ENCODE data around the gene CFAP58. TPM values are rescaled to one million over a fixed set of nuclear protein-coding genes. Genes with fewer than 3 reads are reported as not detected.

Gene CFAP58
- total and polyA plus RNA-seq, 2 of the 13 experiments (the other 11 are each of a cell fraction or from before 2014, with no cell fraction given) = 0.03 TPM; not detected in 1

- TF ChIP-seq MXD3 (CRISPR knock-in tag; IDR thresholded peaks at IDR 0.05) (no peak), NONO (IDR thresholded peaks at IDR 0.05) (no peak), NONO (CRISPR knock-in tag; conservative IDR thresholded peaks at IDR 0.05) (no peak), ZNF746 (CRISPR knock-in tag; IDR thresholded peaks at IDR 0.05) (no peak; the same call in 1 of the 2 replicates), SRY (CRISPR knock-in tag; IDR thresholded peaks at IDR 0.05) (no peak), ZNF777 (CRISPR knock-in tag; IDR thresholded peaks at IDR 0.05) (peak; percentile 55; the same call in 1 of the 2 replicates), ZNF143 (CRISPR knock-in tag; IDR thresholded peaks at IDR 0.05) (no peak), NR2C2 (CRISPR knock-in tag; IDR thresholded peaks at IDR 0.05; ENCODE audit: borderline replicate concordance) (no peak), ZNF512 (CRISPR knock-in tag; IDR thresholded peaks at IDR 0.05) (no peak), ZXDC (CRISPR knock-in tag; IDR thresholded peaks at IDR 0.05) (0 out of 2 replicates have a peak, but pooled peaks have one; percentile 26), TOE1 (CRISPR knock-in tag; IDR thresholded peaks at IDR 0.05) (no peak), PBX2 (CRISPR knock-in tag; IDR thresholded peaks at IDR 0.05) (no peak), HNRNPUL1 (IDR thresholded peaks at IDR 0.05; ENCODE audit: low read depth, low read length) (no peak), SP1 (IDR thresholded peaks at IDR 0.05) (no peak), SP1 (CRISPR knock-in tag; IDR thresholded peaks at IDR 0.05) (no peak), SUZ12 (IDR thresholded peaks at IDR 0.05; ENCODE audit: low read depth, low read length) (no peak)
These were observed 15.5 kb upstream of the CFAP58 start, which contains the start of gene ITPRIP (continued) for GRCh38 chr10:104337985-104338735.
